Jurkat, Clone E6-1 (cell line): ENCODE measurements around the gene KCNN3. TPM values are rescaled to one million over a fixed set of nuclear protein-coding genes. Genes with fewer than 3 reads are reported as not detected.
"Not testable (repeated sequence)": the region's sequence is repeated elsewhere in the genome, so short reads cannot be mapped to it uniquely, and the experiment has no call there.

ENCODE experiments used
- DNase-seq: peaks from one replicate; pipeline ENCODE4 v3.0.0-alpha.2; 2011; ENCODE audit warnings: low read depth, low spot score
- H3K4me3 ChIP-seq: 2 replicates; pipeline ENCODE4 v1.5.1; 2011; ENCODE audit warnings: mild to moderate bottlenecking, low read length, control low read depth, moderate library complexity
- polyA plus RNA-seq: library from polyadenylated mRNA; unstranded; fragments of >200 nt; gene quantifications from one replicate; pipeline ENCODE4 v1.2.1, GENCODE V29; 2012; ENCODE audit warnings: missing spikeins; ENCODE audit not compliant: insufficient read length, insufficient read depth

Gene KCNN3
- not detected for polyA plus RNA-seq

- peak within 1 kb of the TSS; percentile 32 for H3K4me3 ChIP-seq
- peak; percentile 63 for DNase-seq
Observed at GRCh38 chr1:154870115-154870571, at the start of gene KCNN3. TSS of gene KCNN3 (minus strand) at chr1:154870281. CDS start at chr1:154869964, 317 bp downstream.

GRCh38 chr1:154913273-154913672 is 43.2 kb upstream of the KCNN3 start:
- DNase-seq: no peak
- H3K4me3 ChIP-seq: no peak overlapping the region

- DNase-seq: no peak
- H3K4me3 ChIP-seq: no peak overlapping the region
Observed at GRCh38 chr1:154912755-154913154, 42.7 kb upstream of the KCNN3 start.

GRCh38 chr1:154911691-154912550 is 41.8 kb upstream of the KCNN3 start:
- DNase-seq: no peak
- no peak overlapping the region for H3K4me3 ChIP-seq

GRCh38 chr1:154910851-154911250 is 40.8 kb upstream of the KCNN3 start:
- DNase-seq: no peak

GRCh38 chr1:154908937-154909336 is 38.9 kb upstream of the KCNN3 start:
- DNase-seq: no peak
- no peak overlapping the region for H3K4me3 ChIP-seq

More at GRCh38 chr1:154910851-154911250, 40.8 kb upstream of the KCNN3 start:
- H3K4me3 ChIP-seq: no peak overlapping the region

- DNase-seq, H3K4me3 ChIP-seq: not testable (repeated sequence)
Observed at GRCh38 chr1:154908129-154908528, 38.0 kb upstream of the KCNN3 start.

GRCh38 chr1:154906621-154907081 is 36.6 kb upstream of the KCNN3 start:
- H3K4me3 ChIP-seq: no peak overlapping the region
- DNase-seq: no peak

GRCh38 chr1:154902938-154903566 is 33.0 kb upstream of the KCNN3 start:
- DNase-seq: no peak
- no peak overlapping the region for H3K4me3 ChIP-seq

GRCh38 chr1:154901591-154901990 is 31.5 kb upstream of the KCNN3 start:
- H3K4me3 ChIP-seq: no peak overlapping the region
- no peak for DNase-seq

- no peak overlapping the region for H3K4me3 ChIP-seq
- no peak for DNase-seq
Observed at GRCh38 chr1:154899041-154899440, 29.0 kb upstream of the KCNN3 start.

- DNase-seq: no peak
- H3K4me3 ChIP-seq: no peak overlapping the region
Observed at GRCh38 chr1:154896771-154897286, 26.7 kb upstream of the KCNN3 start.

GRCh38 chr1:154895798-154896197 is 25.7 kb upstream of the KCNN3 start:
- no peak overlapping the region for H3K4me3 ChIP-seq

GRCh38 chr1:154891452-154891851 is 21.4 kb upstream of the KCNN3 start:
- H3K4me3 ChIP-seq: no peak overlapping the region
- DNase-seq: no peak

More at GRCh38 chr1:154895798-154896197, 25.7 kb upstream of the KCNN3 start:
- no peak for DNase-seq

- no peak for DNase-seq
- H3K4me3 ChIP-seq: no peak overlapping the region
Observed at GRCh38 chr1:154888757-154889156, 18.7 kb upstream of the KCNN3 start.

- DNase-seq: no peak
- H3K4me3 ChIP-seq: no peak overlapping the region
Observed at GRCh38 chr1:154886281-154887015, 16.4 kb upstream of the KCNN3 start.

- H3K4me3 ChIP-seq: no peak overlapping the region
- DNase-seq: no peak
Observed at GRCh38 chr1:154884869-154885701, 15.0 kb upstream of the KCNN3 start.
